ENCODE measurements around the gene IGDCC3. TPM values are rescaled to one million over a fixed set of nuclear protein-coding genes. Genes with fewer than 3 reads are reported as not detected.
A peak's percentile ranks its signal among the peaks of the same experiment; 100 is the strongest.
"Not testable (repeated sequence)": the region's sequence is repeated elsewhere in the genome, so short reads cannot be mapped to it uniquely, and the experiment has no call there.

Gene IGDCC3
- total RNA-seq, 1 donor from 2014 or later, result 0.13 TPM

- peaks cover 27% of the 10 kb centered on the region for H3K27me3 ChIP-seq (ENCODE audit: control insufficient read depth, insufficient read depth, low read length)
- H3K4me3 ChIP-seq (ENCODE audit: low read depth, low read length), result peak overlapping the region; percentile 27
- DNase-seq (ENCODE audit: low read depth), result no peak
- no peak for TF ChIP-seq CTCF (IDR thresholded peaks at IDR 0.05; ENCODE audit: insufficient read depth, low read length, poor library complexity, severe bottlenecking)
- no peaks in the 10 kb centered on the region for H3K36me3 ChIP-seq (ENCODE audit: control insufficient read depth, insufficient read depth, low read length)
Measured at GRCh38 chr15:65355173-65355987, 22.4 kb downstream of the IGDCC3 start.

GRCh38 chr15:65354835-65355172, 23.0 kb downstream of the IGDCC3 start:
- TF ChIP-seq CTCF (IDR thresholded peaks at IDR 0.05; ENCODE audit: insufficient read depth, low read length, poor library complexity, severe bottlenecking), result no peak
- no peak overlapping the region for H3K4me3 ChIP-seq (ENCODE audit: low read depth, low read length)
- H3K27me3 ChIP-seq (ENCODE audit: control insufficient read depth, insufficient read depth, low read length), result peaks cover 27% of the 10 kb centered on the region
- no peak for DNase-seq (ENCODE audit: low read depth)
- no peaks in the 10 kb centered on the region for H3K36me3 ChIP-seq (ENCODE audit: control insufficient read depth, insufficient read depth, low read length)

GRCh38 chr15:65351972-65352371, 25.8 kb downstream of the IGDCC3 start:
- H3K4me3 ChIP-seq (ENCODE audit: low read depth, low read length); DNase-seq (ENCODE audit: low read depth); H3K36me3 ChIP-seq (ENCODE audit: control insufficient read depth, insufficient read depth, low read length): not testable (repeated sequence)
- H3K27me3 ChIP-seq (ENCODE audit: control insufficient read depth, insufficient read depth, low read length), result peaks cover 23% of the 10 kb centered on the region

GRCh38 chr15:65349338-65349737, 28.5 kb downstream of the IGDCC3 start:
- Histone ChIP-seq H3K27me3 (ENCODE audit: control insufficient read depth, insufficient read depth, low read length) (peaks cover 8% of the 10 kb centered on the region), H3K36me3 (ENCODE audit: control insufficient read depth, insufficient read depth, low read length) (no peaks in the 10 kb centered on the region), H3K4me3 (ENCODE audit: low read depth, low read length) (no peak overlapping the region)
- TF ChIP-seq CTCF (IDR thresholded peaks at IDR 0.05; ENCODE audit: insufficient read depth, low read length, poor library complexity, severe bottlenecking), result no peak
- DNase-seq (ENCODE audit: low read depth), result no peak

GRCh38 chr15:65347756-65348155, 30.0 kb downstream of the IGDCC3 start:
- peaks cover 12% of the 10 kb centered on the region for H3K27me3 ChIP-seq (ENCODE audit: control insufficient read depth, insufficient read depth, low read length)
- H3K36me3 ChIP-seq (ENCODE audit: control insufficient read depth, insufficient read depth, low read length); DNase-seq (ENCODE audit: low read depth); H3K4me3 ChIP-seq (ENCODE audit: low read depth, low read length): not testable (repeated sequence)

GRCh38 chr15:65346856-65347598, 30.8 kb downstream of the IGDCC3 start:
- H3K36me3 ChIP-seq (ENCODE audit: control insufficient read depth, insufficient read depth, low read length), result no peaks in the 10 kb centered on the region
- H3K27me3 ChIP-seq (ENCODE audit: control insufficient read depth, insufficient read depth, low read length), result peaks cover 12% of the 10 kb centered on the region
- TF ChIP-seq CTCF (IDR thresholded peaks at IDR 0.05; ENCODE audit: insufficient read depth, low read length, poor library complexity, severe bottlenecking), result no peak
- no peak for DNase-seq (ENCODE audit: low read depth)
- no peak overlapping the region for H3K4me3 ChIP-seq (ENCODE audit: low read depth, low read length)
